GM19455 (cell line): Measurements from ENCODE around the gene NEDD8.

Source experiments
- ATAC-seq: cut with Tn5 transposase; IDR thresholded peaks from one replicate; pipeline ENCODE4 v1.9.1; 2021; ENCODE audit not compliant: unreplicated experiment

The NEDD8 gene

DNA sequence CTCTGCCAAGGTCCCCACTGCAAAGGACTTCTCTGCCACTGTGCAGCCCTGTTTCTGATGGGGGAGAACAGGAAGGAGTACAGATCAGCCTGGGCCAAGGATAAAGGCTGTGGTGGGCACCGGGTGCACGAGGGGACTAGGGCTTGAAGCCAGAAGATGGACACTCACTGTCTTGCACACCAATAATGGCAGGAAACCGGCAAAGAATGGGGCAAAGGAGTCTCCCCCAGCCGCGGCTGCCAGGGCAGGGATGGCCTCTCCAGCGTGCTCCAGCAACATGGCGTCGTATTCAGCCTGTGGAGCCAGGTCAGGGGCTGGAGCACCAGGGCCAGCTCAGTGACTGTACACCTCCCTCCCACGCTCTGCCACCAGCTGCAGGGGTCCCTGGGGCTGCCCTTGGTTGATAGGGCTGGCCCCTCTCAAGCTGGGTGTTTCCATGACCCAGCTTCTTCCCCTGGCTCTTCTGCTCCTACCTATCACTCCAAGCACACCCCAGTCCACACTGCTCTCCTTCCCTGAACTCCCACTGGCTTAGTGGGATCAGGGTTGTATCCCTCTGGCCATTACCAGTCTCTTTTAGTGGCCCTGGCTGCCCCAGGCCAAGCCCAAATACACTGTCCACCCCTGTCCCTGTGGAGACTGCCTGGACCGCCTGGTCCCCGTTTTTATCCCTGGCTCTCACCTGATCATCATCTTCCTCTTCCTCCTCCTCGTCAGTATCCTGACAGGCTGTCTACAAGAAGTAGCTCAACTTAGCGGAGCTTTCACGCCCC is 49.9 kb downstream of the NEDD8 start:
- ATAC-seq, result no peak

DNA sequence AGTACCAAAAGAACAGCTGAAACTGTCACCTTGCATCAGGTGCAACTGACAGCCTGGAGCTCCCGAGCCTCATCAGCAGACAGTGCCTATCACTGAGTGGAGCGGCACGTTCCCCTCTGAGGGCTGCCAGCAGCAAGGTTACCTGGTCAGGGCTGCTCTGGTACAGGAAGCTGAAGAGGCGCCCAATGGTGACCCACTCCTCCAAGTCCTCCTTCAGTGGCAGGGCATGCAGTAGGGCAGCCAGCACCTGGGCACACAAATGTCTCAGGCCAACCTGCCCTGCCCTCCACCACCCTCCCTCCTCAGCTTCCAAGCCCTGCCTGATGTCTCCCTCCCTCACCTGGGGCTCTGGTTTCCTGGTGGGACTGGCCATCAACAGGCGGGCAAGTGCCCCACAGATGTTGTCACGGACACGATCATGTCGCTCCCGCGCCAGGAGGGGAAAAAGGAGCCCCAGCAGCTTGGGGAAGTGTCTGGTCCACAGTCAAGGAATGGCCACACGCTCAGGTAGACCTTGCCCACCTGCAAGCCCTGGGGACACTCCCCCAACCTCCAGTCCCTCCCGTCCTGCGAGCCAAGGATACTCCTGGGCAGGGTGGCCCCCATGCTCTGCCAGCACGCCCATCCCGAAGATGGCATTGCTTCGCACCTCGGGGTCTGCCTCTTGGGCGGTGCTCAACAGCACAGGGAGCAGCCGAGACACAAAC is 50.6 kb downstream of the NEDD8 start:
- ATAC-seq, result no peak

DNA sequence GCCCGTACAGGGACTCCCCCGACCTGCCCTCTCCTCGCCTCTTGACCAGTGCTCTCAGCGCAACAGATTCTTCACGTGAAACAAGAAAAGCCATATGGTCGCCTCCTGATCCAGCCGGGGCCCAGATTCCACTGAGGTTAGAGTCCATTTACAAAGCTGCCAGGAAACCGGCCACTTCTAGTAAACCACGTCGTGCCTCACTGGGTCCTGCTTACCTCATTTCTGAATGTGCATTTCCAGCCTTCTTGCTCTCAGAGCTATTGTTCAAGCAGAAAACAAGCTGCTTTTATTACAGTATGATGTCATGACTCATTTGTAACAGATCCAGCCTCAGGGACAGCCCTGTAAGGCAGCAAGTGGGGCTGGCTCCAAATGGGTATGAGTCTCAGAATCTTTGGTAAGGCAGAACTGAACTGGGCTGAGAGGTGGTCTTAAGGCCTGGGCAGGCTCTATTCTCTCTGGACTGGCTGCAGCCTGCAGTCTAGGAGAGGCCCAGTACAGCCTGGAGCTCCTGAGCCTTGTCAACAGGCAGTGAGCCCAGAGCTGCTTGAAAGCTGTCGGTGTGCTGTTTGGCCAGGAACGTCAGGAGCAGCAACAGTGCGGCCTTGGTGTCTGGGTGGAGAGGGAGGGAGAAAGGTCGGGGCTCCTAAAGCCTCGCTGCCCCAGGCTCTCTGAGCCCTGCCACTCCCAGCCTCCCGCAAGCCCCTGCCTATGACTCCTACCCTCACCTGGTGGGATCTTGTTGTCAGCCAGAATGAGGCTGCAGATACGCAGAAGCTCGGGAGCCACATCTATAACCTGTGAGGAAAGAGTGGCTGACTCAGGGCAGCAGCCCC is 52.0 kb downstream of the NEDD8 start:
- ATAC-seq, result no peak

DNA sequence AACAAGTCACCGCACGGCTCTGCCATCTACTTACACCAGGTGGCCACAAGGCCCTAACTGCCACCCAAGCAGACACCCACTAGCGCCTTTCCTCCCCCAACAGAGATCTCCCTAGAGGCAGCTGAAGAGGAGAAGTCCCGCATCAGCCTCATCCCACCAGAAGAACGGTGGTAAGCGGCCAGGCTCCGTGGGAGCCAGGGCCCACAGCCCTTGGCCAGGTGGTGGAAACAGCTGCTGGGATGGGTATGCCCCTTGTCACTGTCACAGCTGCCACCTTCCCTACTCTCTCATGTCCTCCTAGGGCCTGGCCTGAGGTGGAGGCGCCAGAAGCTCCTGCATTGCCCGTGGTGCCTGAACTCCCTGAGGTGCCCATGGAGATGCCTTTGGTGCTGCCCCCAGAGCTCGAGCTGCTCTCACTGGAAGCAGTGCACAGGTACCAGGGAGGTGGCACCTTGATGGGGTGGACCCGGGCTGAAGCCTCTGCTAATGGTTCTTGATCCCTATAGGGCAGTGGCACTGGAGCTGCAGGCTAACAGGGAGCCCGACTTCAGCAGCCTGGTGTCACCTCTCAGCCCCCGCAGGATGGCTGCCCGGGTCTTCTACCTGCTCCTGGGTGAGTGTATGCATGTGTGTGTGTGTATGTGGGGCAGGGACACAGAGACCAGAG is 52.7 kb downstream of the NEDD8 start:
- ATAC-seq, result no peak

DNA sequence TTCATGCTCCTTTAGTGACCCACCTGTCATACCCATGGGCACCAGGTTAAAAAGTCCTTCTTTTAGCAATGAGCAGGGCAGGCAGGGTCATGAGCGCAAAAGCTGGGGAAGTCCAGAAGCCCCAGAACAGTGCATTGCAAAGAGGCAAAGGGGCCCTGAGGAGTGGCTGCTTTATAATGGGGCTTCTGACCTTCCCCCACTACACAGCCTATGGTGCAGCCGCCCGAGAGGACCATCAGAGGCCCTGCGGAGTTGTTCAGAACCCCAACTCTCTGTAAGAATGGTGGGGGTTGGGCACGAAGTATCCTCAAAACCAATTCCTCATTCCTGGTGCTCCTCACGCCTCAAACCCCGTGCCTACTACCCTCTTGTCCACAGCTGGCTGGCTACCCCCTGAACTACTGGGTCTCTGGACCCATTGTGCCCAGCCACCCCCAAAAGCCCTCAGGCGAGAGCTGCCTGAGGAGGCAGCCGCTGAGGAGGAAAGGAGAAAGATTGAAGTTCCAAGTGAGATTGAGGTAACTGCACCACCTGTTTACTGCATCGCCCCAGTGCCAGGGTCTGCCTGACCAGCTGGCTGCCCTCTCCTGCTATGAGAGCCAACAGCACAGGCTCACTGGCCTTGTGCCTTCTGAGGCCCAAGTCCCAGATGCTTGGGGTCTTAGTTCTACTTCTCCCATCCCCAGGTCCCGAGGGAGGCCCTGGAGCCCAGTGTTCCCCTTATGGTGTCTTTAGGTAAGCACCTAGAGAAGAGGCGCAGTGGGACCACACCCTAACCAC is 53.6 kb downstream of the NEDD8 start:
- ATAC-seq, result no peak

DNA sequence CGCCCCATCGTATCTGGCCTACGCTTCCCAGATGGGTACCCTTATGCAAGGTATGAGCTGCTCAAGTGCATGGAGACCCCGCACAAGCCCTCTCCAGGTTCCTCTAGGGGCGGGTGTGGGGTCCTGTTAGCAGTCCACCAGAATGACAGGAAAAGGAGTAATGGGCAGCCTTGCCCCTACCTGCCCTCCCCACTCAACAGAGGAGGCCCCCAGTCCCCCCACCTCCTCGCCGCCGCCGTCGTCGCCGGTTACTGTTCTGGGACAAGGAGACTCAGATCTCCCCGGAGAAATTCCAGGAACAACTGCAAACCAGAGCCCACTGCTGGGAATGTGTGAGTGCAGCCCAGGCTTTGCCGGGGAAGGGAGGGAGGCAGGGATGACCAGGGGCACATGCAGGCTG is 54.3 kb downstream of the NEDD8 start:
- ATAC-seq, result no peak

DNA sequence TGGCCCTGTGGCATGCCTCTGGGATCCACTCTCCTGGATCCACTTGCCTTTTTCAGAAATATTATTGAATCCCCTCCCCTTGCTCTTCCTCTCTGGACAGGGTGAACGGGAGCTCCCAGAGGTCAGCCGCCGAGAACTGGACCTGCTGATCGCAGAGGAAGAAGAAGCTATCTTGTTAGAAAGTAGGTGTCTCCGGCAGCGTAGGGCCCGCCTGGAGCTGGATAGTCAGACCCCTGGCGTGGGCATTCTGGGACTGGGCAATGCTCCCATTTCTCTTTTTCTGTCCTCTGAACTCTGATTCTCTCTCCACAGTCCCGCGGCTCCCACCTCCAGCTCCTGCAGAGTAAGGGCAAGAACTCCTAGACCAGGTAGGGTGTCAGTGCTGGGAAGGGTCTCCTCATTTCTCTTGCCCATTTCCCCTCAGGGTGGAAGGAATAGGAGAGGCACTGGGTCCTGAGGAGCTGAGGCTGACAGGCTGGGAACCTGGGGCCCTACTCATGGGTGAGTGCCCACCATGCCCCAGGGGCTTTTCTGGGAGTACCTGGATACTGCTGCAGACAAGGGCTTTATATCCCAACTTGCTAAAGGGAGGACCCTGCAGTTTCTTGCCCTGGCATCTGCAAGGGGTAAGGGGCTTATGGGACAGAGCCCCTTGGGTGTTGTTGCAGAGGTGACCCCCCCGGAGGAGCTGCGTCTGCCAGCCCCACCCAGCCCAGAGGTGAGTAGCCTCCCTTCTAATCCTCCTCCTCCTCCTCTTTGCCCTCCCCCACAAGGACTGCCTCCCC is 54.9 kb downstream of the NEDD8 start:
- no peak for ATAC-seq

DNA sequence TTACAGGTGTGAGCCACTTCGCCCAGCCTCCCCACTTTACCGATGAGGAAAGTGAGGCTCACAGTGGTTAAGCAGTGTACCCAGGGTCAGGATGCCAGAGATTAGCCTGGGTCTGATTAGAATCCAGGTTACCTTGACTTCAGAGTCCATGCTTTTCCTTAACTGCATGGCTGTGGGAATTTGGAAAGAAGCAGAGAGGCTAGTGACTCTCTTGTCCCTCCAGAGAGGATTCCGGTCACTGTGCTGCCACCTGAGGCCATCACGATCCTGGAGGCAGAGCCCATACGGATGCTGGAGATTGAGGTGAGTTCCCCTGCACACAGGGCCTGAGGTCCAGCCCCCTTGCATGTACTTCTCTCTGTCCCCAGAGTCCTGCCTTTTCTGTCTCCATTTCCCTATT is 55.6 kb downstream of the NEDD8 start:
- no peak for ATAC-seq

DNA sequence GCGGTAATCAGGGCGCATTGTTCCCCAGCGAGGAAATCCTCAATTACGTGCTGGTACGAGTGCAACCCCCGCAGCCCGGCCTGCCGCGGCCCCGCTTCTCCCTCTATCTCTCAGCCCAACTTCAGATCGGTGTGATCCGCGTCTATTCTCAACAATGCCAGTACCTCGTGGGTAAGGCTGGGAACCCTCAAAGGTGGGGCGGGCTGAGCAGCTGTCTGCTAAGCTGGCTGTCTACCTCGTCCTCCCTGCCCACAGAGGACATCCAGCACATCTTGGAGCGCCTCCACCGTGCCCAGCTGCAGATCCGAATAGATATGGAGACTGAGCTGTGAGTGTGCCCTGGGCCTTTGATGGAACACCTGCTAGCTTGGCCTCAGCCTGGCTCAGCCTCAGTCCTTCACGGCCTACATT is 59.3 kb downstream of the NEDD8 start:
- ATAC-seq, result no peak

DNA sequence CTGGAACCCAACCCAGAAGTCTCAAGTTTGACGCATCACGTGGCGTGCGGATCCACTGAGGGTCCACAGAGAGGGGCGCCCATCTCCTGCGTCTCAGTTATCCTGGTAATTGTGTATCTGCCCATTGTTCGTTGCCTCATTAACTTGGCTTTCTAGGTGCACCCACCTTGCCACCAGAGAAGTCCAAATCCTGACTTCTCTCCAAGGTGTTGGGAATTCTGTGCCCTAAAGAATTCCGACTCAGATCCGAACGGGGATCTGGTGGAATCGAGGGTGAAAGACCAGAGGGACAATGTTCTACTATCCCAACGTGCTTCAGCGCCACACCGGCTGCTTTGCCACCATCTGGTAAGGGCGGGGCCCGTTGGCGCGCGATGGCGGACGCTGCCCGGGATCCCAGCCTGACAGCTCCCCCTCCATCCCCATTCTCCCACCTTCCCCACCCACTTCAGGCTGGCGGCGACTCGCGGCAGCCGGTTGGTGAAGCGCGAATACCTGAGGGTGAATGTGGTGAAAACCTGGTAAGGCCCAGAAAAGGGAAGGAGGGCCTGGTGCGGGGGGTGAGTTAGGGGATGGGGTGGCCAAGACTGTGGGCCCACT is 59.8 kb downstream of the NEDD8 start:
- no peak for ATAC-seq

DNA sequence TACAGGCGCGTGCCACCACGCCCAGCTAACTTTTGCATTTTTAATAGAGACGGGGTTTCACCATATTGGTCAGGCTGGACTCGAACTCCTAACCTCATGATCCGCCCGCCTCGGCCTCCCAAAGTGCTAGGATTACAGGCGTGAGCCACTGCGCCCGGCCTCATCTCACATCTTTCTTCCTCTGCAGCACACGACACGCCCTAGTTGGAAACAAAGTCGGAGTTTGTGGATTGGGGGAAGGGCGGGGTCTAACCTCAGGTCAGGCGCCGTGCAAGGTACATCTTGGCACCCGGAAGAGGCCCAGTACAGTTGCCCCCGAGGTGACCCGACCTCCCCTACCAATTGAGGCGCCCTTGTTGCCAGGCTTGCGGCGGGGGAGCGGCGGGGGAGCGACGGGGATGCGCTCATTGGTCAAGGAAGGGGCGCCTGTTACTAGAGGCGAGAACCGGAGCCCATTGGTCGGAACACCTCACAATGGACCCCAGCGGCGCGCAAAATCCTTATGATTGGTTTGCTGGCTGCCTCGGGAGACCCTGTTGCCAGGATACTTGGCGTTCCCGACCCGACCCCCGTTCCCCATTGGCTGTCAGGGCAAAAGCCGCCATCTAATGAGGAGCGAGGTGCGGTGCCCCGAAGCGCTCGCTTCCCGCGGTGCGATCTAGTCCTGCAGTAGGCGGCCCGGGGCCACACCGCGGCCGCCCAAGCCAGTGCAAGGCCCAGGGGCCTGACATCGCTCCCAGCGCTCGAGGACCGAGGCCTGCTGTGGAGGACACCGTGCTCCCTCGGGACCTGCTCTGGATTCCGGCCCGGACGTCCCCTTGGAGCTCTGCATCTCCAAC is 60.5 kb downstream of the NEDD8 start, which contains the start of gene REC8:
TSS of gene REC8 (plus strand) at position 659 of the 839 bp plus-strand sequence. CDS start 473 bp downstream, outside the sequence.
- peak; percentile 83 for ATAC-seq

DNA sequence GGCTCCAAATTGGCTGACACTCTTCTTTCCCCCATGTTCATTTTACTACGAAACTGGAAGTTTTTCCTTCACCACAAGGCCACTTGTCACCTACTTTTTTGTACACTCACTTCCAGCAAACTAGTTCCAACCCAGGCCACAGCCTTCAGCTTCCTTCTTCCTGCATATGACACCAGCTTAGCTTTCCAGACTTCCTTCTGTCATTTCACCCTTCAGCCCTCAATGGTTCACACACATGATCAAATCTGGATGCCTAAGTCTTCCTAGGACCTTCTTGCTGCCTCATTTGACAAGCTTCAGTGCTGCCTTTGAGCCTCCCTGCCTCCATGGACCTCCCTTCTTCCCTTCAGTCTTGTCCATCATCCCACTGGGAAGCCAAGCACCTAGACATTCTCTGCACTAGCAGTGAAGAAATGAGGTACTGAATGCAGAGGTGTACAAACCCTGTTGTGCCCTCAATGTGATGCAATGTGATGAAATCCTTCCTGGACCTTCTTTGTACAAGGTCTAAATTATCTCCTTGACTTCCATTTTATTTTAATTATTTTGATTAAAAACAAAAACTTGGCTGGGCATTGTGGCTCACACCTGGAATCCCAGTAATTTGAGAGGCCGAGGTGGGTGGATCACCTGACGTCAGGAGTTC is 64.6 kb downstream of the NEDD8 start:
- no peak for ATAC-seq
